Kidney (tissue), 14 donors: ENCODE data around the gene STXBP5. TPM values are rescaled to one million over a fixed set of nuclear protein-coding genes. Genes with fewer than 3 reads are reported as not detected.

ENCODE experiments used
- DNase-seq, 5 donors: peaks; one replicate each; pipeline ENCODE4 v3.0.0-alpha.2; 2013 to 2020
- FAIRE-seq: peaks from 2 replicates; lab custom pipeline; 2012; peaks lifted over from hg19 to GRCh38; lab: Jason Lieb, UNC
- H3K27ac ChIP-seq, 2 donors: one replicate each; pipeline ENCODE4 v1.7.0; 2013; ENCODE audit warnings: low read depth in 2 of 2, low read length in 2 of 2, inconsistent platforms in 1 of 2
- H3K27me3 ChIP-seq: one replicate; pipeline ENCODE4 v1.7.1; 2013; ENCODE audit warnings: low read length, inconsistent platforms; ENCODE audit not compliant: control insufficient read depth, insufficient read depth
- H3K36me3 ChIP-seq, 3 donors: one replicate each; pipeline versions ENCODE4 v1.7.0 to v1.7.1; 2013; ENCODE audit warnings: low read length in 3 of 3, control low read depth in 1 of 3, inconsistent platforms in 1 of 3; ENCODE audit not compliant: insufficient read depth in 3 of 3, control insufficient read depth in 2 of 3
- H3K4me1 ChIP-seq, 3 donors: one replicate each; pipeline versions ENCODE4 v1.7.0 to v1.7.1; 2013; ENCODE audit warnings: low read length in 3 of 3, inconsistent platforms in 1 of 3, low read depth in 1 of 3; ENCODE audit not compliant: control insufficient read depth in 2 of 3, insufficient read depth in 2 of 3
- H3K4me3 ChIP-seq, 3 donors: one replicate each; pipeline versions ENCODE4 v1.7.0 to v1.8.1; 2013; ENCODE audit warnings: low read length in 3 of 3, control low read depth in 1 of 3, inconsistent platforms in 1 of 3
- H3K9ac ChIP-seq, 3 donors: one replicate each; pipeline versions ENCODE4 v1.7.0 to v1.7.1; 2013; ENCODE audit warnings: low read length in 3 of 3, control low read depth in 1 of 3, inconsistent platforms in 1 of 3
- H3K9me3 ChIP-seq, 3 donors: one replicate each; pipeline versions ENCODE4 v1.7.0 to v1.7.1; 2013; ENCODE audit warnings: low read length in 3 of 3, control low read depth in 1 of 3, inconsistent platforms in 1 of 3; ENCODE audit not compliant: control insufficient read depth in 2 of 3, insufficient read depth in 1 of 3
- intact Hi-C: fragments of 100-400 bp; cut with DNase I; formaldehyde crosslinking; loops from one replicate; pipeline ENCODE4 v1.11.1; 2022
- polyA plus RNA-seq: library from polyadenylated mRNA; stranded (reverse); fragments of 350-450 nt; fragmentation: Illumina TruSeq; extraction: RNeasy Lipid Tissue Mini Kit (QIAGEN cat#74804); gene quantifications from one replicate; pipeline ENCODE4 v1.2.3, GENCODE V29; 2014; ENCODE audit warnings: low read depth, low replicate concordance; ENCODE audit not compliant: insufficient read depth
- total RNA-seq: library from RNA; stranded (reverse); fragmentation: NEBNext Ultra II Directional; extraction: Animal tissue kit (Norgen Biotek cat#: 25700); gene quantifications from one replicate; pipeline ENCODE4 v1.2.1, GENCODE V29; 2021
- TF ChIP-seq, protein P1 (sequence below): IDR thresholded peaks from 3 replicates; pipeline ENCODE4 v1.5.1; 2012; ENCODE audit warnings: mild to moderate bottlenecking, moderate library complexity, borderline replicate concordance; ENCODE audit not compliant: insufficient read depth; ENCODE audit errors: extremely low read depth
- donor health status: control.
- donor health status: control.
- donor health status: control.
- donor health status: control.
- donor health status: control.
- donor health status: DM: yes; HTN: yes; CAD: no.
- donor health status: Normal renal cell carcinoma (clear cell type).

The STXBP5 gene
- total and polyA plus RNA-seq, 2 donors from 2014 or later, result 2.0 to 13.6 TPM

DNA sequence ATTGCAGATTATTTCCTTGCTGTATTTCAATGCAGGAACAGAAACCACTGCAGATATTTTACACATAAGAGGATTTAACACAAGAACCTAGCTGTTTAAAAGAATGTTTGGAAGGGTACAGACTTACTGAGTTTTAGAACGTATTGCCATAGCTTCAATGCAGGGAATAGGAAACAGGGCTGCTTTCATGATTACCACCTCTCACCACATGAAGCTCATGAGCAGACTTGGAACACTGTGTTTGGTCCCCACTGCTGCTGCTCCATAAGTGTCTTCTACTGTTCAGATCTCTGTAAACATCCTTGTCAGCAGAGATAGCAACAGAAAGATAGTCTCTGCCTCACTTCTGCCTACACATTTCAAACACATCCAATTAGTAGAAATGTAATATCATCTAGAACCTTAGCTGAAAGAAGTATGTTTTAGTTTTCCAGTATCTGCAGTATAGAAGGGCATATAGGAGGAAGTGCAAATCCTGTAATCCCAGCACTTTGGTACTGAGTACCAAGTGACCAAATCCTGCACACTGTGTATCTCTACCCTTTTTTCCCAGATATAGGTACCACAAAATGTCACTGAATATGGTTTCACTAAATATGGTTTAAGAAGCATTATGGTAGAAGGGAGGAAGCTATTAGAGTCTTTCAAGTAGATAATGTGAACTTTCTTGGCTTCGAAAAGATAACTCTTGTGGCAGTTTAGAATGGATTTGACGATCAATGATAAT, 51.9 kb downstream of the STXBP5 start:
- Histone ChIP-seq H3K4me3 (no peak overlapping the region), H3K27ac (no peak overlapping the region), H3K9ac (no peak overlapping the region), H3K27me3 (no peaks in the 10 kb centered on the region), H3K9me3 (no peaks in the 10 kb centered on the region), H3K36me3 (peaks cover 0 to 3% (median under 1%) of the 10 kb centered on the region in 3 donors), H3K4me1 (no peaks in the 10 kb centered on the region)
- DNase-seq, result no peak
- FAIRE-seq, result no peak
- TF ChIP-seq, protein P1, sequence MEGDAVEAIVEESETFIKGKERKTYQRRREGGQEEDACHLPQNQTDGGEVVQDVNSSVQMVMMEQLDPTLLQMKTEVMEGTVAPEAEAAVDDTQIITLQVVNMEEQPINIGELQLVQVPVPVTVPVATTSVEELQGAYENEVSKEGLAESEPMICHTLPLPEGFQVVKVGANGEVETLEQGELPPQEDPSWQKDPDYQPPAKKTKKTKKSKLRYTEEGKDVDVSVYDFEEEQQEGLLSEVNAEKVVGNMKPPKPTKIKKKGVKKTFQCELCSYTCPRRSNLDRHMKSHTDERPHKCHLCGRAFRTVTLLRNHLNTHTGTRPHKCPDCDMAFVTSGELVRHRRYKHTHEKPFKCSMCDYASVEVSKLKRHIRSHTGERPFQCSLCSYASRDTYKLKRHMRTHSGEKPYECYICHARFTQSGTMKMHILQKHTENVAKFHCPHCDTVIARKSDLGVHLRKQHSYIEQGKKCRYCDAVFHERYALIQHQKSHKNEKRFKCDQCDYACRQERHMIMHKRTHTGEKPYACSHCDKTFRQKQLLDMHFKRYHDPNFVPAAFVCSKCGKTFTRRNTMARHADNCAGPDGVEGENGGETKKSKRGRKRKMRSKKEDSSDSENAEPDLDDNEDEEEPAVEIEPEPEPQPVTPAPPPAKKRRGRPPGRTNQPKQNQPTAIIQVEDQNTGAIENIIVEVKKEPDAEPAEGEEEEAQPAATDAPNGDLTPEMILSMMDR, result no peak
- intact Hi-C loops, result no loop called here

DNA sequence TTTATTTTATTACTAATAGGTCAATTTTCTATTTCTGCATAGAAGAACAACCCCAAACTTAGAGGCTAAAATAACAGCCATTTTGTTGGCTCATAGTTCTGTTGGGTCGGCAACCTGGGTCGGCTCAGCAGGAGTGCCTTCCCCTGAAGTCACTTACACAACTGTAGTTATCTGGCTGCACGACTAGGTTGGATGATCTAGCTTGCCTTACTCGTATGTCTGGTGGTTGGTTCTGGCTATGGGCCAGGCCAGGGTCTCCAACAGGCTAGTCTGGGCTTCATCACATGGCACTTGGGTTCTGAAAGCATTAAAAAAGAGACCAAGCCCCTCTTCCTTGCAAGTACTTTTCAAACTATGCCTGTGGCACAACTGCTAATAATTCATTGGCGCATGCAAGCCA, 53.5 kb downstream of the STXBP5 start:
- Histone ChIP-seq H3K27me3 (no peaks in the 10 kb centered on the region), H3K4me1 (no peaks in the 10 kb centered on the region), H3K9ac (no peak overlapping the region), H3K27ac (no peak overlapping the region), H3K9me3 (no peaks in the 10 kb centered on the region), H3K36me3 (no peaks in the 10 kb centered on the region), H3K4me3 (no peak overlapping the region)
- TF ChIP-seq, protein P1, result no peak
- no peak for DNase-seq
- intact Hi-C loops, result no loop called here
- FAIRE-seq, result no peak

DNA sequence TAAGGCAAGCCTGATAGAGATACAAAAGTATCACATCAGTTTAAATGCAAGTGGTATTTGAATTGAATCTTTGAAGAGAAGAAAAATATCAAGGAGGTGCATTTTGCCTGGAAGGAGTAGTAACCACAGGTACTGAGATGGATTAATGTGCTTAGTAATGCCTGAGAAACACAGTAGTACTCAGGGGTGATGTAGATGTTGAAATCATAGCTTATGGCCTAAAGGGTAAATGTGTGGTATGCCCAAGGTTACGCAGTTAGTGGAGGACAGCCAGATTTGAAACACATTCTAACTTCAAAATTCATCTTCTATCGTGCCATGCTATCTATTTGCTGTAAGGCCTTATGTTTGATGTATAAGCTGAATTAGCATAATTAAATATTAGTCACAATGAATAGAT, 55.9 kb downstream of the STXBP5 start:
- TF ChIP-seq, protein P1, result no peak
- DNase-seq (no peak), FAIRE-seq (no peak)
- no peaks in the 10 kb centered on the region for H3K9me3 ChIP-seq
- no peak overlapping the region for H3K9ac ChIP-seq
- intact Hi-C loops, result no loop called here
- no peak overlapping the region for H3K27ac ChIP-seq
- no peak overlapping the region for H3K4me3 ChIP-seq
- H3K4me1 ChIP-seq, result no peaks in the 10 kb centered on the region
- no peaks in the 10 kb centered on the region for H3K36me3 ChIP-seq
- H3K27me3 ChIP-seq, result no peaks in the 10 kb centered on the region
